Osteocyte (in vitro differentiated cells): ENCODE data around the gene PRR35. TPM values are rescaled to one million over a fixed set of nuclear protein-coding genes. Genes with fewer than 3 reads are reported as not detected.
A peak's percentile ranks its signal among the peaks of the same experiment; 100 is the strongest.

Experiments
- DNase-seq: peaks from one replicate; pipeline ENCODE4 v3.0.0; 2021; ENCODE audit warnings: mixed read lengths; ENCODE audit not compliant: unreplicated experiment; ENCODE audit errors: extremely low spot score
- H3K27ac Mint-ChIP-seq: one replicate; pipeline ENCODE4 v1.8.0; 2021; ENCODE audit warnings: mild to moderate bottlenecking, mixed read lengths; ENCODE audit not compliant: unreplicated experiment
- H3K27me3 Mint-ChIP-seq: one replicate; pipeline ENCODE4 v1.8.0; 2021; ENCODE audit warnings: mixed read lengths; ENCODE audit not compliant: unreplicated experiment
- H3K36me3 Mint-ChIP-seq: one replicate; pipeline ENCODE4 v1.8.0; 2021; ENCODE audit warnings: mixed read lengths; ENCODE audit not compliant: unreplicated experiment
- H3K4me1 Mint-ChIP-seq: one replicate; pipeline ENCODE4 v1.8.0; 2021; ENCODE audit warnings: mixed read lengths; ENCODE audit not compliant: unreplicated experiment
- H3K4me3 Mint-ChIP-seq: one replicate; pipeline ENCODE4 v1.8.0; 2021; ENCODE audit warnings: mild to moderate bottlenecking, moderate library complexity, mixed read lengths; ENCODE audit not compliant: unreplicated experiment
- H3K9me3 Mint-ChIP-seq: one replicate; pipeline ENCODE4 v1.8.0; 2021; ENCODE audit warnings: mixed read lengths; ENCODE audit not compliant: unreplicated experiment
- total RNA-seq: library from RNA; stranded (reverse); gene quantifications from 2 replicates; pipeline ENCODE4 v1.2.1, GENCODE V29; 2021
- TF ChIP-seq, protein P1 (sequence below): fragments of 200-600 bp; sonication (generic); IDR thresholded peaks from 2 replicates; pipeline ENCODE4 v1.5.0; 2021; ENCODE audit warnings: antibody characterized with exemption, mild to moderate bottlenecking, moderate library complexity

PRR35 gene
- total RNA-seq, 1 donor from 2014 or later, result not detected

DNA sequence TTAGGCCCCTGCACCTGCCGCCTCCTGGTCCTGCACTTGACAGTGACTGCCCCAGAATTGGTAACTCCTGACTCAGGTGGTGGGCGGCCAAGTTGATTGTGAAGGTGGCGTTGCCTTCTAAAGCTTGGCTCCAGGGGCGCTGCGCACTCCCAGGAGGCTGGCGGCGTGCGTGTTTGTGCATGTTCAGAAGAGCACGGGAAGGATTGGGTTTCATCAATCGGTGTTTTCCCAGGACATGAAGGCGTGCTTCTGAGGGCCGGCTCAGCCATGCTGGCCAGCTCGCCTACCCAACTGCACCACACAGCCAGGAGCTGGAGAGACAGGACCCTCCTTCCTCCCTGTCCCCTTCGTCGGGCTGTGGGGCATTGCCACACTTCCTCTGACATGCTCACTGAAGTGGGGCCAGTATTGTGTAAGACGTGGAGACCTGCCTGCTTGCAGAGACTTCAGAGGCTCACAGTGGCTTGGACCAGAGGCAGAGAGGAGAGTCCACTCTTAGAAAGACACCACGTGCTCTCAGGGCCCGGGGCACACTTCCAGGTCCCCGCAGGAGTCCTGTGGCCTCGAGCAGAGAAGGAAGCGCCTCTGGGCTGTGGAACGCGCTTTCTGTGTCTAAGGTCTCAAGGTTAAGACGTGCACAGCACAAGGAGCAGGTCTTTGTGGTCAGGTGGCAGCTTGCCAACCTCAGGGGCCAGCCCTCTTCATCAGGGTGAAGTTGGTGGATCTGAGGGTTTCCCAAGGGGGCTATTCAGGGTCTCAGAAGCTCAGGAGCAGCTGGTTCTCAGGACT is 32.5 kb downstream of the PRR35 start:
- Mint-ChIP-seq H3K27me3 (no peaks in the 10 kb centered on the region), H3K36me3 (peaks cover 13% of the 10 kb centered on the region), H3K27ac (no peak overlapping the region), H3K4me1 (peaks cover 34% of the 10 kb centered on the region), H3K4me3 (no peak overlapping the region), H3K9me3 (no peaks in the 10 kb centered on the region)
- TF ChIP-seq, protein P1, sequence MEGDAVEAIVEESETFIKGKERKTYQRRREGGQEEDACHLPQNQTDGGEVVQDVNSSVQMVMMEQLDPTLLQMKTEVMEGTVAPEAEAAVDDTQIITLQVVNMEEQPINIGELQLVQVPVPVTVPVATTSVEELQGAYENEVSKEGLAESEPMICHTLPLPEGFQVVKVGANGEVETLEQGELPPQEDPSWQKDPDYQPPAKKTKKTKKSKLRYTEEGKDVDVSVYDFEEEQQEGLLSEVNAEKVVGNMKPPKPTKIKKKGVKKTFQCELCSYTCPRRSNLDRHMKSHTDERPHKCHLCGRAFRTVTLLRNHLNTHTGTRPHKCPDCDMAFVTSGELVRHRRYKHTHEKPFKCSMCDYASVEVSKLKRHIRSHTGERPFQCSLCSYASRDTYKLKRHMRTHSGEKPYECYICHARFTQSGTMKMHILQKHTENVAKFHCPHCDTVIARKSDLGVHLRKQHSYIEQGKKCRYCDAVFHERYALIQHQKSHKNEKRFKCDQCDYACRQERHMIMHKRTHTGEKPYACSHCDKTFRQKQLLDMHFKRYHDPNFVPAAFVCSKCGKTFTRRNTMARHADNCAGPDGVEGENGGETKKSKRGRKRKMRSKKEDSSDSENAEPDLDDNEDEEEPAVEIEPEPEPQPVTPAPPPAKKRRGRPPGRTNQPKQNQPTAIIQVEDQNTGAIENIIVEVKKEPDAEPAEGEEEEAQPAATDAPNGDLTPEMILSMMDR, result no peak
- no peak for DNase-seq

DNA sequence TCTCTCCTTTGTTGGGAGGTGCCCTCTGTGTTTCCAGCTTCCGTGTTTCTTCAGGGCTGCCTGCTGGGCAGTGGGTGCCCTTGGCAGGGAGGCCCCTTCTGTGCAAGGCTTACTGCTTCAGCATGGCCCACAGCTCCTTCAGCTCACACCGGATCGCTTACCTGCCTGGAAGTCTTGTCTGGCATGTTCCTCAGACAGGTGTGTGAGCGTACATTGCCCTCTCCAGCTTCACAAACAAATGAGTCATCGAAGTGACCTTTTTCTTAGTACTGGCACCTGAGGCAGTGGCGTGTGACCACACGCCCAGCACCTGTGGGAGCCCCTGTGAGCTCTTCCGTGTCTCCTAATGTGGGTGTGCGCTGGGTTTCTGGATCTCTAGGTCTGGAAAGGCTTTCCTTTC is 33.2 kb downstream of the PRR35 start:
- TF ChIP-seq, protein P1, result no peak
- H3K27me3 Mint-ChIP-seq, result no peaks in the 10 kb centered on the region
- H3K4me3 Mint-ChIP-seq, result no peak overlapping the region
- no peak for DNase-seq
- no peaks in the 10 kb centered on the region for H3K9me3 Mint-ChIP-seq
- H3K36me3 Mint-ChIP-seq, result peaks cover 13% of the 10 kb centered on the region
- H3K4me1 Mint-ChIP-seq, result peaks cover 28% of the 10 kb centered on the region
- peak overlapping the region; percentile 61 for H3K27ac Mint-ChIP-seq

- Mint-ChIP-seq H3K4me1 (peaks cover 27% of the 10 kb centered on the region), H3K27ac (peak overlapping the region; percentile 61), H3K9me3 (no peaks in the 10 kb centered on the region), H3K4me3 (no peak overlapping the region), H3K36me3 (peaks cover 13% of the 10 kb centered on the region), H3K27me3 (no peaks in the 10 kb centered on the region)
- no peak for DNase-seq
- TF ChIP-seq, protein P1, result no peak
Observed at GRCh38 chr16:593807-594206, 33.6 kb downstream of the PRR35 start.

- Mint-ChIP-seq H3K27me3 (no peaks in the 10 kb centered on the region), H3K4me1 (peaks cover 27% of the 10 kb centered on the region), H3K36me3 (peaks cover 14% of the 10 kb centered on the region), H3K9me3 (no peaks in the 10 kb centered on the region), H3K27ac (no peak overlapping the region), H3K4me3 (no peak overlapping the region)
- DNase-seq, result no peak
- TF ChIP-seq, protein P1, result no peak
Observed at GRCh38 chr16:595094-595528, 34.9 kb downstream of the PRR35 start.

- no peak for DNase-seq
- H3K36me3 Mint-ChIP-seq, result peaks cover 14% of the 10 kb centered on the region
- no peaks in the 10 kb centered on the region for H3K27me3 Mint-ChIP-seq
- peaks cover 19% of the 10 kb centered on the region for H3K4me1 Mint-ChIP-seq
- no peaks in the 10 kb centered on the region for H3K9me3 Mint-ChIP-seq
- no peak overlapping the region for H3K4me3 Mint-ChIP-seq
- no peak overlapping the region for H3K27ac Mint-ChIP-seq
- TF ChIP-seq, protein P1, result no peak
Observed at GRCh38 chr16:595942-596735, 35.9 kb downstream of the PRR35 start.
